Liver (tissue), 3 donors: ENCODE results near the gene DPY19L2.
"Not testable (repeated sequence)": the region's sequence is repeated elsewhere in the genome, so short reads cannot be mapped to it uniquely, and the experiment has no call there.

Experiments used
- GABPA ChIP-seq, 2 donors: IDR thresholded peaks in 1 of 2; conservative IDR thresholded peaks in 1 of 2; 2 replicates each; pipeline ENCODE4 v1.6.1; 2016; ENCODE audit warnings: antibody characterized with exemption in 2 of 2, mild to moderate bottlenecking in 1 of 2, moderate library complexity in 1 of 2
- TAF1 ChIP-seq: conservative IDR thresholded peaks from 2 replicates; pipeline ENCODE4 v1.6.1; 2016; ENCODE audit warnings: antibody characterized with exemption, mild to moderate bottlenecking
- YY1 ChIP-seq: IDR thresholded peaks from 2 replicates; pipeline ENCODE4 v1.6.1; 2016; ENCODE audit warnings: antibody characterized with exemption, mild to moderate bottlenecking
- TF ChIP-seq, protein P1 (sequence below): fragments of 150-350 bp; IDR thresholded peaks from 2 replicates; pipeline ENCODE4 v1.5.1; 2017; ENCODE audit warnings: improper control_type of control experiment, low read depth, low read length; ENCODE audit not compliant: missing input control
- TF ChIP-seq, protein P2 (sequence below): IDR thresholded peaks from 2 replicates; pipeline ENCODE4 v1.6.1; 2016; ENCODE audit warnings: antibody characterized with exemption
- TF ChIP-seq, protein P3 (sequence below): IDR thresholded peaks from 2 replicates; pipeline ENCODE4 v1.6.1; 2016; ENCODE audit warnings: antibody characterized with exemption, mild to moderate bottlenecking
- donor health status: healthy.
- donor health status: healthy.

DNA sequence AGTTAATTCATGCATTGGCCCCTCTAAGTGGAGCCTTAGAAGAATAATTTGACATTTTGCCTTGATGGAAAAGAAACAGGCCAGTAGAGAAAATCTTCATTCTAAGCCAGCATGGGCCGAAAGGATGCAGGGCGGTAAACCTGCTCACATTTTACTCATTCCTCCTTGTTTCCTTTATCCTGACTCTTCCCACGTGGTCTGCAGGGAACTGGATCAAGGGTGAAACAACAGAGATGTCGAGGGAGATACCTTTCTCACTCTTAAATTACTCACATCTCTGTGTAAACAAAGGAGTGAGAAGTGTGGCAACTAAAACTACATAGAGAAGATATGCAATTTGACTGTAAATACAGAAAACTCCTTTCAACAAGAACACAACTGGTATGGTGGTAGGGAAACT, 73.5 kb downstream of the DPY19L2 start:
- not testable (repeated sequence) for TF ChIP-seq GABPA (IDR thresholded peaks at IDR 0.05 in 1 of 2, conservative IDR thresholded peaks at IDR 0.05 in 1 of 2); YY1; TAF1
- TF ChIP-seq, protein P1, sequence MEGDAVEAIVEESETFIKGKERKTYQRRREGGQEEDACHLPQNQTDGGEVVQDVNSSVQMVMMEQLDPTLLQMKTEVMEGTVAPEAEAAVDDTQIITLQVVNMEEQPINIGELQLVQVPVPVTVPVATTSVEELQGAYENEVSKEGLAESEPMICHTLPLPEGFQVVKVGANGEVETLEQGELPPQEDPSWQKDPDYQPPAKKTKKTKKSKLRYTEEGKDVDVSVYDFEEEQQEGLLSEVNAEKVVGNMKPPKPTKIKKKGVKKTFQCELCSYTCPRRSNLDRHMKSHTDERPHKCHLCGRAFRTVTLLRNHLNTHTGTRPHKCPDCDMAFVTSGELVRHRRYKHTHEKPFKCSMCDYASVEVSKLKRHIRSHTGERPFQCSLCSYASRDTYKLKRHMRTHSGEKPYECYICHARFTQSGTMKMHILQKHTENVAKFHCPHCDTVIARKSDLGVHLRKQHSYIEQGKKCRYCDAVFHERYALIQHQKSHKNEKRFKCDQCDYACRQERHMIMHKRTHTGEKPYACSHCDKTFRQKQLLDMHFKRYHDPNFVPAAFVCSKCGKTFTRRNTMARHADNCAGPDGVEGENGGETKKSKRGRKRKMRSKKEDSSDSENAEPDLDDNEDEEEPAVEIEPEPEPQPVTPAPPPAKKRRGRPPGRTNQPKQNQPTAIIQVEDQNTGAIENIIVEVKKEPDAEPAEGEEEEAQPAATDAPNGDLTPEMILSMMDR = not testable (repeated sequence)
- TF ChIP-seq, protein P2, sequence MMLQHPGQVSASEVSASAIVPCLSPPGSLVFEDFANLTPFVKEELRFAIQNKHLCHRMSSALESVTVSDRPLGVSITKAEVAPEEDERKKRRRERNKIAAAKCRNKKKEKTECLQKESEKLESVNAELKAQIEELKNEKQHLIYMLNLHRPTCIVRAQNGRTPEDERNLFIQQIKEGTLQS = not testable (repeated sequence)
- TF ChIP-seq, protein P3, sequence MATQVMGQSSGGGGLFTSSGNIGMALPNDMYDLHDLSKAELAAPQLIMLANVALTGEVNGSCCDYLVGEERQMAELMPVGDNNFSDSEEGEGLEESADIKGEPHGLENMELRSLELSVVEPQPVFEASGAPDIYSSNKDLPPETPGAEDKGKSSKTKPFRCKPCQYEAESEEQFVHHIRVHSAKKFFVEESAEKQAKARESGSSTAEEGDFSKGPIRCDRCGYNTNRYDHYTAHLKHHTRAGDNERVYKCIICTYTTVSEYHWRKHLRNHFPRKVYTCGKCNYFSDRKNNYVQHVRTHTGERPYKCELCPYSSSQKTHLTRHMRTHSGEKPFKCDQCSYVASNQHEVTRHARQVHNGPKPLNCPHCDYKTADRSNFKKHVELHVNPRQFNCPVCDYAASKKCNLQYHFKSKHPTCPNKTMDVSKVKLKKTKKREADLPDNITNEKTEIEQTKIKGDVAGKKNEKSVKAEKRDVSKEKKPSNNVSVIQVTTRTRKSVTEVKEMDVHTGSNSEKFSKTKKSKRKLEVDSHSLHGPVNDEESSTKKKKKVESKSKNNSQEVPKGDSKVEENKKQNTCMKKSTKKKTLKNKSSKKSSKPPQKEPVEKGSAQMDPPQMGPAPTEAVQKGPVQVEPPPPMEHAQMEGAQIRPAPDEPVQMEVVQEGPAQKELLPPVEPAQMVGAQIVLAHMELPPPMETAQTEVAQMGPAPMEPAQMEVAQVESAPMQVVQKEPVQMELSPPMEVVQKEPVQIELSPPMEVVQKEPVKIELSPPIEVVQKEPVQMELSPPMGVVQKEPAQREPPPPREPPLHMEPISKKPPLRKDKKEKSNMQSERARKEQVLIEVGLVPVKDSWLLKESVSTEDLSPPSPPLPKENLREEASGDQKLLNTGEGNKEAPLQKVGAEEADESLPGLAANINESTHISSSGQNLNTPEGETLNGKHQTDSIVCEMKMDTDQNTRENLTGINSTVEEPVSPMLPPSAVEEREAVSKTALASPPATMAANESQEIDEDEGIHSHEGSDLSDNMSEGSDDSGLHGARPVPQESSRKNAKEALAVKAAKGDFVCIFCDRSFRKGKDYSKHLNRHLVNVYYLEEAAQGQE = not testable (repeated sequence)
